Mesenchymal stem cell (in vitro differentiated cells and primary cell): ENCODE results near the gene PADI6.

Experiments
- DNase-seq: peaks from one replicate; pipeline ENCODE4 v3.0.0-alpha.2; 2013
- H2AFZ ChIP-seq: one replicate; pipeline ENCODE4 v1.6.1; 2013; ENCODE audit warnings: low read depth, mild to moderate bottlenecking, control low read depth, inconsistent platforms, low read length, moderate library complexity
- H2AK5ac ChIP-seq: 2 replicates; pipeline ENCODE4 v1.6.1; 2013; ENCODE audit warnings: low read length, moderate library complexity, mild to moderate bottlenecking, inconsistent platforms; ENCODE audit not compliant: severe bottlenecking
- H2BK120ac ChIP-seq: one replicate; pipeline ENCODE4 v1.6.1; 2013; ENCODE audit warnings: low read depth, mild to moderate bottlenecking, inconsistent platforms, low read length, moderate library complexity
- H2BK12ac ChIP-seq, 2 experiments: one replicate each; pipeline ENCODE4 v1.6.1; 2013; ENCODE audit warnings: inconsistent platforms in 2 of 2, low read length in 2 of 2, mild to moderate bottlenecking in 2 of 2, moderate library complexity in 2 of 2, control low read depth in 1 of 2
- H2BK15ac ChIP-seq: one replicate; pipeline ENCODE4 v1.6.1; 2013; ENCODE audit warnings: mild to moderate bottlenecking, low read depth, inconsistent platforms; ENCODE audit not compliant: poor library complexity, severe bottlenecking
- H2BK5ac ChIP-seq: 2 replicates; pipeline ENCODE4 v1.6.1; 2013; ENCODE audit warnings: low read depth, mild to moderate bottlenecking, low read length, control low read depth, inconsistent platforms; ENCODE audit not compliant: poor library complexity, severe bottlenecking
- H3K14ac ChIP-seq, 2 experiments: one replicate each; pipeline ENCODE4 v1.6.1; 2013; ENCODE audit warnings: inconsistent platforms in 2 of 2, low read length in 2 of 2, control low read depth in 1 of 2, mild to moderate bottlenecking in 1 of 2, moderate library complexity in 1 of 2
- H3K18ac ChIP-seq, 2 experiments: one replicate each; pipeline ENCODE4 v1.6.1; 2013; ENCODE audit warnings: inconsistent platforms in 2 of 2, low read length in 2 of 2, control low read depth in 1 of 2, low read depth in 1 of 2, mild to moderate bottlenecking in 1 of 2
- H3K23ac ChIP-seq, 2 experiments: one replicate each; pipeline ENCODE4 v1.6.1; 2013; ENCODE audit warnings: inconsistent platforms in 2 of 2, low read length in 2 of 2, mild to moderate bottlenecking in 2 of 2, moderate library complexity in 2 of 2, control low read depth in 1 of 2
- H3K27ac ChIP-seq: 2 replicates; pipeline ENCODE4 v1.5.1; 2013; ENCODE audit warnings: mild to moderate bottlenecking, moderate library complexity, low read length, control low read depth, inconsistent platforms; ENCODE audit not compliant: poor library complexity, severe bottlenecking
- H3K27me3 ChIP-seq, 2 experiments: 2 replicates each; pipeline versions ENCODE4 v1.6.1 to v1.7.0; 2013; ENCODE audit warnings: low read length in 2 of 2, mild to moderate bottlenecking in 2 of 2, moderate library complexity in 2 of 2, control low read depth in 1 of 2, inconsistent platforms in 1 of 2; ENCODE audit not compliant: control insufficient read depth in 1 of 2, insufficient read depth in 1 of 2
- H3K36me3 ChIP-seq, 2 experiments: 2 replicates each; pipeline versions ENCODE4 v1.6.1 to v1.7.0; 2013; ENCODE audit warnings: low read length in 2 of 2, control low read depth in 1 of 2, inconsistent platforms in 1 of 2, low read depth in 1 of 2, mild to moderate bottlenecking in 1 of 2; ENCODE audit not compliant: insufficient read depth in 2 of 2, control insufficient read depth in 1 of 2
- H3K4ac ChIP-seq, 2 experiments: one replicate each; pipeline ENCODE4 v1.6.1; 2013; ENCODE audit warnings: inconsistent platforms in 2 of 2, low read length in 2 of 2, mild to moderate bottlenecking in 2 of 2, moderate library complexity in 2 of 2, control low read depth in 1 of 2, low read depth in 1 of 2
- H3K4me1 ChIP-seq: 2 replicates; pipeline ENCODE4 v1.6.1; 2013; ENCODE audit warnings: low read depth, low read length, control low read depth; ENCODE audit not compliant: control insufficient read depth, insufficient read depth
- H3K4me2 ChIP-seq: 2 replicates; pipeline ENCODE4 v1.6.1; 2013; ENCODE audit warnings: low read length, mild to moderate bottlenecking, inconsistent platforms; ENCODE audit not compliant: poor library complexity, severe bottlenecking
- H3K4me3 ChIP-seq, 2 experiments: 2 replicates each; pipeline versions ENCODE4 v1.5.1 to v1.7.0; 2013; ENCODE audit warnings: low read length in 2 of 2, mild to moderate bottlenecking in 2 of 2, control low read depth in 1 of 2, low read depth in 1 of 2; ENCODE audit not compliant: insufficient read depth in 1 of 2
- H3K79me1 ChIP-seq: replicated peaks from 2 replicates; pipeline ENCODE4 v1.6.1; 2013; ENCODE audit warnings: mild to moderate bottlenecking, control low read depth, low read length, inconsistent platforms; ENCODE audit not compliant: poor library complexity, severe bottlenecking
- H3K9ac ChIP-seq: 2 replicates; pipeline ENCODE4 v1.7.0; 2013; ENCODE audit warnings: mild to moderate bottlenecking, low read length, moderate library complexity
- H3K9me3 ChIP-seq: 2 replicates; pipeline ENCODE4 v1.7.0; 2013; ENCODE audit warnings: mild to moderate bottlenecking, low read length; ENCODE audit not compliant: control insufficient read depth
- H4K8ac ChIP-seq: one replicate; pipeline ENCODE4 v1.6.1; 2013; ENCODE audit warnings: inconsistent platforms, mild to moderate bottlenecking, low read length, moderate library complexity
- H4K91ac ChIP-seq: one replicate; pipeline ENCODE4 v1.6.1; 2013; ENCODE audit warnings: mild to moderate bottlenecking, low read length, inconsistent platforms
- whole genome bisulfite sequencing: methylation state at CpG from one replicate; pipeline ENCODE4 v1.1.7; 2013; ENCODE audit warnings: mixed read lengths; 5-methylcytosine and 5-hydroxymethylcytosine counted together

Gene PADI6

DNA sequence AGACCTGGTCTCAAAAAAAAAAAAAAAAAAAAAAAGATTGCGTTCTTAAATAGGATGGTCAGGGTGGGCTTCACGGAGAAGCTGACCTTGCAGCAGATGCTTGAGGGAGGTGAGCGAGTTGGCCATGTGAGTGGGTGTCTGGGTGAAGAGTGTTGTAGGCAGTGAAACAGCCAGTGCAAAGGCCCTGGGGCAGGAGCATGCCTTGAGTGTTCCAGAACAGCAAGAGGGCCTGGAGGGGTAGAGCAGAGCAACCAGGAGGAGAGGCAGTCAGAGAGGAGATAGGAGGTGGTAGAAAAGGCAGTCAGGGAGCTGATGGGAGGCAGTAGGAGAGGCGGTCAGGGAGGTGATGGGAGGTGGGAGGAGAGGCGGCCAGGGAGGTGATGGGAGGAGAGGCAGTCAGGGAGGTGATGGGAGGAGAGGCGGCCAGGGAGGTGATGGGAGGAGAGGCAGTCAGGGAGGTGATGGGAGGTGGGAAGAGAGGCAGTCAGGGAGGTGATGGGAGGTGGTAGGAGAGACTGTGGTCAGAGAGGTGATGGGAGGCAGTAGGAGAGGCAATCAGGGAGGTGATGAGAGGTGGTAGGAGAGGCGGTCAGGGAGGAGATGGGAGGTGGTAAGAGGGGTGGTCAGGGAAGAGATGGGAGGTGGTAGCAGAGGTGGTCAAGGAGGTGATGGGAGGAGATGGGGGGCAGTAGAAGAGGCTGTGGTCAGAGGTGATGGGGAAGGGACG lies 20.2 kb upstream of the PADI6 start:
- Histone ChIP-seq H3K9ac (no peak overlapping the region), H3K23ac (no peak overlapping the region), H3K9me3 (no peaks in the 10 kb centered on the region), H2BK120ac (no peak overlapping the region), H3K4me1 (peaks cover 5% of the 10 kb centered on the region), H3K27ac (no peak overlapping the region), H3K14ac (no peak overlapping the region), H3K36me3 (no peaks in the 10 kb centered on the region), H4K91ac (no peak overlapping the region), H3K4me2 (no peak overlapping the region), H3K4me3 (no peak overlapping the region), H2AFZ (no peak overlapping the region), H3K4ac (no peak overlapping the region), H2BK5ac (no peak overlapping the region), H3K79me1 (no peaks in the 10 kb centered on the region), H2AK5ac (no peak overlapping the region), H2BK12ac (no peak overlapping the region), H4K8ac (no peak overlapping the region), H3K27me3 (peaks cover 19 to 64% of the 10 kb centered on the region in 2 experiments), H2BK15ac (no peak overlapping the region), H3K18ac (no peak overlapping the region)
- no peak for DNase-seq
- WGBS, result 93% methylated on average over 7 of the region's 8 CpGs

DNA sequence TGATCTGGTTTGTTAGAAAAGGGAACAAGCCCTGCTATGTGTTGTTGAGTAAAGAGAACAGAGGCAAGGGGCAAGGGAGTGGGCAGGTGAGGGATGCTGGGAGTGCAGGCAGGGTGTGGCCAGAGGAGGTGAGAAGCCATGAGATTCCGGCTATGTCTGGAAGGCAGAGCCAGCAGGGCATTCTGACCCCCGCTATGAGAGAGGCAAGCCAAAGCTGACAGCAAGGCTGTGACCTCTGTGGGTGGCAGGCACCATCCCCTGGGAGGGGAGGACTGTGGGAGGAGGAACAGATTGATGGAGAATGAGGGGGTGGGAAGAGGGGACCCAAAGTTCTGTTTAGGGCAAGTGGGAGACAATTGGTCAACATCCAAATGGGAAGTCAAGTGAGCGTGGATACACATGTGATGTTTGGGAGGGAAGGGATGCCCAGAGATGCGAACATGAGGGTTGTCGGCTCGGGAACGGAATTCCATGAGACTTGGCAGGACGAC lies 19.5 kb upstream of the PADI6 start:
- no peak overlapping the region for H3K23ac ChIP-seq
- no peak overlapping the region for H3K27ac ChIP-seq
- no peaks in the 10 kb centered on the region for H3K36me3 ChIP-seq
- H3K4me3 ChIP-seq, result no peak overlapping the region
- H3K79me1 ChIP-seq, result no peaks in the 10 kb centered on the region
- 79% methylated on average over 8 of the region's 8 CpGs for WGBS
- H3K9ac ChIP-seq, result no peak overlapping the region
- H4K8ac ChIP-seq, result no peak overlapping the region
- no peaks in the 10 kb centered on the region for H3K9me3 ChIP-seq
- no peak overlapping the region for H4K91ac ChIP-seq
- no peak overlapping the region for H2BK120ac ChIP-seq
- no peak overlapping the region for H2BK15ac ChIP-seq
- H2BK5ac ChIP-seq, result no peak overlapping the region
- no peak overlapping the region for H3K4me2 ChIP-seq
- no peak overlapping the region for H2AFZ ChIP-seq
- no peak overlapping the region for H3K14ac ChIP-seq
- no peak overlapping the region for H3K18ac ChIP-seq
- H2BK12ac ChIP-seq, result no peak overlapping the region
- peaks cover 19 to 64% of the 10 kb centered on the region in 2 experiments for H3K27me3 ChIP-seq
- H2AK5ac ChIP-seq, result no peak overlapping the region
- H3K4me1 ChIP-seq, result peaks cover 5% of the 10 kb centered on the region
- DNase-seq, result no peak
- H3K4ac ChIP-seq, result no peak overlapping the region

DNA sequence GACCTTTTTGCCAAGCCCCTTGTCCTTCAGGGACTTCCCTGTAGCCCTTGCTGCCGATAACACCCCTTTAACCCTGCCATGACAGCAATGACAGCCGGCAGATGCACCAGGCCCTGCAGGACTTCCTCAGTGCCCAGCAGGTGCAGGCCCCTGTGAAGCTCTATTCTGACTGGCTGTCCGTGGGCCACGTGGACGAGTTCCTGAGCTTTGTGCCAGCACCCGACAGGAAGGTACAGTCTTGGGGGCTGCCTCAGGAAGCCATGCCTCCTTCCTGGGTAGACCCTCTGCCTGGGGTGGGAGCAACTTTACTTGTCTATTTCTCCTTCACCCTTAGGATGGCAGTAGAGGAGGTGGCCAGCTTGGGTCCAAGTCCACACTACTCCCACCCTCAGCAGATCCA lies 16.1 kb upstream of the PADI6 start:
- no peak overlapping the region for H2BK120ac ChIP-seq
- no peak overlapping the region for H3K4me3 ChIP-seq
- H2AK5ac ChIP-seq, result no peak overlapping the region
- H3K9ac ChIP-seq, result no peak overlapping the region
- H3K14ac ChIP-seq, result no peak overlapping the region
- H4K91ac ChIP-seq, result no peak overlapping the region
- no peak for DNase-seq
- no peak overlapping the region for H3K4ac ChIP-seq
- no peak overlapping the region for H2AFZ ChIP-seq
- H3K79me1 ChIP-seq, result no peaks in the 10 kb centered on the region
- 71% methylated on average over 6 of the region's 6 CpGs for WGBS
- no peak overlapping the region for H2BK5ac ChIP-seq
- no peak overlapping the region for H3K27ac ChIP-seq
- H3K27me3 ChIP-seq, result peaks cover 19 to 55% of the 10 kb centered on the region in 2 experiments
- H3K36me3 ChIP-seq, result no peaks in the 10 kb centered on the region
- no peak overlapping the region for H2BK12ac ChIP-seq
- no peak overlapping the region for H2BK15ac ChIP-seq
- H3K4me1 ChIP-seq, result no peaks in the 10 kb centered on the region
- no peak overlapping the region for H3K18ac ChIP-seq
- no peak overlapping the region for H3K4me2 ChIP-seq
- no peaks in the 10 kb centered on the region for H3K9me3 ChIP-seq
- no peak overlapping the region for H3K23ac ChIP-seq
- H4K8ac ChIP-seq, result peak overlapping the region; percentile 36

DNA sequence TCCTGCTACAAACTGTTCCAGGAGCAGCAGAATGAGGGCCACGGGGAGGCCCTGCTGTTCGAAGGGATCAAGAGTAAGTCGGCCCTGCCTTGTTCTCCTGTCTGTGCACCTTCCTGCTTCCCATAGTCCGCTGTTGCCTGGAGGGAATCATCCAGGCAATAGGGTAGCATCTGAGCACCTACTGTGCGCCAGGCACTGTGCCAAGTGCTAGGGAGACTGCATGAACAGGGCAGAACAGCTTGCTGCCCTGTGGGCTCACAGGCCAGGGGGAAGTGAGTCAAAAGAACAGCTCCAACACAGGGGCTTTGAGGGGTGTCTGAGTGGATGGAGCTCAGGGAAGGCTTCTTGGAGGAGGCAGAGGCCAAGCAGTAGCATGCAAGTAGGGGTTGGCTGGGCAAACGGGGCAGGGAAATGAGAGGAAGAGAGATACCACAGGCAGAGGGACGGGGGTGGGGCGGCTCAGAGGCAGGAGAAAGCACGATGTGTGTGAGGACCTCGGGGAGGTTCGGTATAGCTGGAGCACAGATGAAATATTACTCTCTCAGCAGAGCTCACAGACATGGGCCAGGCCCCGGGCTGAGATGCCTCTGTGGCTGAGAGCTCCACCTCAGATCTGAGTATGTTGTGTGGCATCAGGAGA lies 15.5 kb upstream of the PADI6 start:
- no peak overlapping the region for H3K4me2 ChIP-seq
- no peak overlapping the region for H2BK12ac ChIP-seq
- no peak overlapping the region for H2AK5ac ChIP-seq
- H3K27ac ChIP-seq, result no peak overlapping the region
- no peak overlapping the region for H3K4ac ChIP-seq
- H2BK15ac ChIP-seq, result no peak overlapping the region
- H2BK5ac ChIP-seq, result no peak overlapping the region
- H3K27me3 ChIP-seq, result peaks cover 19 to 52% of the 10 kb centered on the region in 2 experiments
- DNase-seq, result no peak
- no peak overlapping the region for H3K14ac ChIP-seq
- no peak overlapping the region for H3K9ac ChIP-seq
- no peak overlapping the region for H3K18ac ChIP-seq
- no peaks in the 10 kb centered on the region for H3K79me1 ChIP-seq
- H3K23ac ChIP-seq, result no peak overlapping the region
- no peak overlapping the region for H4K91ac ChIP-seq
- H3K9me3 ChIP-seq, result no peaks in the 10 kb centered on the region
- WGBS, result 70% methylated on average over 12 of the region's 12 CpGs
- H3K36me3 ChIP-seq, result no peaks in the 10 kb centered on the region
- H3K4me1 ChIP-seq, result no peaks in the 10 kb centered on the region
- no peak overlapping the region for H2AFZ ChIP-seq
- no peak overlapping the region for H3K4me3 ChIP-seq
- no peak overlapping the region for H4K8ac ChIP-seq
- H2BK120ac ChIP-seq, result no peak overlapping the region
